ENCODE results near the gene CHAD. TPM values are rescaled to one million over a fixed set of nuclear protein-coding genes. Genes with fewer than 3 reads are reported as not detected.
A peak's percentile ranks its signal among the peaks of the same experiment; 100 is the strongest.

CHAD gene
- total and polyA plus RNA-seq, 12 donors = 1.7 to 26.6 (median 7.0) TPM

DNA sequence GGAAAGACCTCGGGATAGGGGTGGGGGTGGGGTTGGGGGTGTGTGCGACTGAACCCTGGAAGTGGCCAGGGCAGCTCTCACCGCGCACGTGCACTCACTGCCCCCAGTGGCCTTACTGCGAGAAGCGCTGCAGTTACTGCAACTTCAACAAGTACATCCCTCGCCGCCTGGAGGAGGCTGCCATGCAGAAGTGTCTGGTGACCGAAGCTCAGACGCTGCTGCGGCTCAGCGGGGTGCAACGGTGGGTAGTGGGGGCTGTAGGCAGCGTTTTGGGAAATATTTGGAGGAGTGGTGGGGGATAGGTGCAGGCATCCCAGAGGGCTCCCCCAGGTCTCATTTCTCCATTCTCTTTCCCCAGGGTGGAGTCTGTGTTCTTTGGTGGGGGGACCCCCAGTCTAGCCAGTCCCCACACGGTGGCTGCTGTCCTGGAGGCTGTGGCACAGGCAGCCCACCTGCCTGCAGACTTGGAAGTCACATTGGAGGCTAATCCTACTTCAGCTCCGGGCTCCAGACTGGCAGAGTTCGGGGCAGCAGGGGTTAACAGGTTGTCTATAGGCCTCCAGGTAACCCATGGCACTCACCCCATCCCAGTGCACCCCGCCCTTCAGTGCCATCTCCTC lies 11.0 kb upstream of the CHAD start:
- Histone ChIP-seq H3K27ac (peak overlapping the region in 4 of 5 donors; percentile 70 to 93 (median 92)), H3K4me1 (replicated peaks in 1 of 2) (peaks cover 16 to 25% of the 10 kb centered on the region in 2 donors), H3K36me3 (replicated peaks in 1 of 2) (peaks cover 0 to 20% of the 10 kb centered on the region in 2 donors), H3K27me3 (no peaks in the 10 kb centered on the region), H3K4me3 (peak overlapping the region in 2 of 4 donors; percentile 47 to 70), H3K9me3 (replicated peaks in 1 of 3) (no peaks in the 10 kb centered on the region)
- WGBS, 4 donors = 14 to 31% (median 16%) methylated on average over 9 to 19 of the region's 19 CpGs
- intact Hi-C loops (cut with DNase I) = loop anchor here (5.0 to 10.0 kb wide), 4 partner anchors 63 to 215 kb away; no protein-coding TSS in a partner anchor
- peak in 1 of 2 donors; percentile 17 for TF ChIP-seq POLR2A (IDR thresholded peaks at IDR 0.05)
- peak in 5 of 6 experiments; percentile 29 to 60 (median 46) for TF ChIP-seq CTCF (IDR thresholded peaks at IDR 0.05)
- peak; percentile 70 to 90 (median 84) for DNase-seq

DNA sequence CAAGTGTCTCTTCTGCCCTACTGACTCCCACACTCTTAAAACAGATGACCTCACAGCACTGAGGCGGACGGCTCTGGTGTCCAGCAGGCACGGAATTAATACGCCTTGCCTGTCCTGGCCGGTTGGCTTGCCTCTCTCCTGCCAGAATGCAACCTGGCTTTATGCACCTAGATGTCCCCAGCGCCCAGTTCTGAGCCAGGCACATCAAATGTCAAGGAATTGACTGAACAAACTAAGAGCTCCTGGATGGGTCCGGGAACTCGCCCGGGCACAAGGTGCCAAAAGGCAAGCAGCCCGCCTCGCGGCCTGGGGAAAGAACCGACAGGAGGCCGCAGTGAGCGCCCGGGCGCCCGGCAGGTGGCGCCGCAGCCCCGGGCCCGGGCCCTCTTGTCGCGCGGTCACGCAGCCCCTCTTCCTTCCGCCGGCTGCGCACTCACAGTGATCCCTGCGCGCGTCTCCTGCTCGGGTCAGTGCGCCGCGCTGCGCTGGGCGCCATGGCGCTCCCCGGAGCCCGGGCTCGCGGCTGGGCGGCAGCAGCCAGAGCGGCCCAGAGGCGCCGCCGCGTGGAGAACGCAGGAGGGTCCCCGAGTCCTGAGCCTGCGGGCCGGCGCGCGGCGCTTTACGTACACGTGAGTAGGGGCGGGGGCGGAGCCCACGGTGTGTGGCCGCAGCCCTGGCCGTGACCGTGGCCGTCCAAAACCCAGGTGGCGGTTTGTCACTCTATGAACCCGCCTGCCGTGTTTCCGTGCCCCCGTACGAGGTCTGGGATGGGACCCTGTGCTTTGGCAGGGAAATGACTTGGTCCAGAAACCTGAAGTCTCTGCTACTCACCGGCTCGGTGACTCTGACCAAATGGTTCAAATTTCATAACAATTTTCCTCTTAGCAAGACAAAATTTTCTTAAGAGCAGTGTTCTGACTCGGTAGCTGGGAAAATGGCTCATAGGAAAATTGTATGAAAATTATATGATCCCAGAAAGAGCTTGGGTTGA lies 10.0 kb upstream of the CHAD start, which contains the start of gene RSAD1:
TSS of gene RSAD1 (plus strand) at position 470 of the 991 bp plus-strand sequence. CDS start at position 495, 25 bp downstream.
- WGBS, 4 donors = 1 to 7% (median 3%) methylated on average over 8 to 74 of the region's 75 CpGs
- H3K9me3 ChIP-seq (replicated peaks in 1 of 3) = no peaks in the 10 kb centered on the region
- peaks cover 16 to 25% of the 10 kb centered on the region in 2 donors for H3K4me1 ChIP-seq (replicated peaks in 1 of 2)
- TF ChIP-seq CTCF (IDR thresholded peaks at IDR 0.05) (peak in 5 of 6 experiments; percentile 42 to 92 (median 89)), POLR2A (IDR thresholded peaks at IDR 0.05) (peak; percentile 92 to 93)
- DNase-seq = peak; percentile 85 to 92 (median 89)
- no peaks in the 10 kb centered on the region for H3K27me3 ChIP-seq
- peak within 1 kb of the TSS; percentile 57 to 93 (median 90) for H3K27ac ChIP-seq
- intact Hi-C loops (cut with DNase I) = loop anchor here in 1 of 2 donors (5.0 kb wide), 1 partner anchor 111 kb away; no protein-coding TSS in a partner anchor
- H3K36me3 ChIP-seq (replicated peaks in 1 of 2) = peaks cover 0 to 17% of the 10 kb centered on the region in 2 donors
- peak within 1 kb of the TSS in 3 of 4 donors; percentile 47 to 92 (median 70) for H3K4me3 ChIP-seq

GRCh38 chr17:50477976-50478375 lies 9.3 kb upstream of the CHAD start:
- intact Hi-C loops (cut with DNase I) = loop anchor here in 1 of 2 donors (5.0 kb wide), 1 partner anchor 111 kb away; no protein-coding TSS in a partner anchor
- peak in 2 of 7 donors; percentile 27 to 31 for DNase-seq
- Histone ChIP-seq H3K4me1 (replicated peaks in 1 of 2) (peaks cover 16 to 22% of the 10 kb centered on the region in 2 donors), H3K36me3 (replicated peaks in 1 of 2) (peaks cover 0 to 19% of the 10 kb centered on the region in 2 donors), H3K9me3 (replicated peaks in 1 of 3) (no peaks in the 10 kb centered on the region), H3K4me3 (peak overlapping the region in 1 of 4 donors; percentile 70), H3K27me3 (no peaks in the 10 kb centered on the region), H3K27ac (peak overlapping the region; percentile 57 to 93 (median 90))
- TF ChIP-seq CTCF (IDR thresholded peaks at IDR 0.05) (no peak), POLR2A (IDR thresholded peaks at IDR 0.05) (no peak)
- WGBS, 4 donors = 73 to 90% (median 84%) methylated on average over 7 of the region's 7 CpGs

Measured in adrenal gland (tissue), 12 donors.